Smooth muscle cell (in vitro differentiated cells): ENCODE results near the gene FAM9A. TPM values are rescaled to one million over a fixed set of nuclear protein-coding genes. Genes with fewer than 3 reads are reported as not detected.

Experiments used
- DNase-seq: peaks from one replicate; lab custom pipeline; 2025; ENCODE audit not compliant: unreplicated experiment; lab: John Stamatoyannopoulos, UW
- H2AFZ ChIP-seq: fragments of 200-600 bp; sonication (generic); 2 replicates; pipeline ENCODE4 v1.6.0; 2016; ENCODE audit warnings: antibody characterized with exemption, low read depth, mild to moderate bottlenecking
- H3F3A ChIP-seq: fragments of 200-600 bp; sonication (generic); 2 replicates; pipeline ENCODE4 v1.6.0; 2017; ENCODE audit warnings: antibody characterized with exemption, low read depth
- H3K27ac ChIP-seq: fragments of 200-600 bp; sonication (generic); 2 replicates; pipeline ENCODE4 v1.5.1; 2016; ENCODE audit warnings: low read depth, mild to moderate bottlenecking
- H3K27me3 ChIP-seq: fragments of 200-600 bp; sonication (generic); 2 replicates; pipeline ENCODE4 v1.6.1; 2016; ENCODE audit warnings: low read depth, mild to moderate bottlenecking
- H3K36me3 ChIP-seq: fragments of 200-600 bp; sonication (generic); 2 replicates; pipeline ENCODE4 v1.5.1; 2016; ENCODE audit warnings: low read depth
- H3K4me1 ChIP-seq: fragments of 200-600 bp; sonication (generic); 2 replicates; pipeline ENCODE4 v1.5.1; 2016; ENCODE audit warnings: low read depth
- H3K4me2 ChIP-seq: fragments of 200-600 bp; sonication (generic); 2 replicates; pipeline ENCODE4 v1.6.0; 2016; ENCODE audit warnings: mild to moderate bottlenecking
- H3K4me3 ChIP-seq: fragments of 200-600 bp; sonication (generic); 2 replicates; pipeline ENCODE4 v1.5.1; 2016; ENCODE audit warnings: mild to moderate bottlenecking
- H3K79me2 ChIP-seq: fragments of 200-600 bp; sonication (generic); 2 replicates; pipeline ENCODE4 v1.6.0; 2016; ENCODE audit warnings: low read depth, mild to moderate bottlenecking
- H3K9ac ChIP-seq: fragments of 200-600 bp; sonication (generic); 2 replicates; pipeline ENCODE4 v1.6.0; 2016; ENCODE audit warnings: low read depth
- H3K9me3 ChIP-seq: fragments of 200-600 bp; sonication (generic); replicated peaks from 2 replicates; pipeline ENCODE4 v1.5.1; 2016; ENCODE audit warnings: low read depth
- H4K20me1 ChIP-seq: fragments of 200-600 bp; sonication (generic); 2 replicates; pipeline ENCODE4 v1.6.0; 2016; ENCODE audit warnings: low read depth
- WGBS: methylation state at CpG from one replicate; pipeline ENCODE4 v1.1.7; 2016; ENCODE audit warnings: low lambda C conversion rate; 5-methylcytosine and 5-hydroxymethylcytosine counted together
- polyA plus RNA-seq: library from polyadenylated mRNA; unstranded; fragments of >200 nt; fragmentation: Nextera tagmentation; extraction: Ambion mirVana; gene quantifications from 2 replicates; pipeline ENCODE4 v1.2.1, GENCODE V29; 2016
- total RNA-seq: library from RNA; depleted of rRNA; stranded (reverse); fragments of >200 nt; gene quantifications from 2 replicates; pipeline ENCODE4 v1.2.3, GENCODE V29; 2014
- TF ChIP-seq, protein P1 (sequence below): fragments of 200-600 bp; sonication (generic); IDR thresholded peaks from 2 replicates; pipeline ENCODE4 v1.5.1; 2017; ENCODE audit warnings: borderline replicate concordance, mild to moderate bottlenecking, antibody characterized with exemption; ENCODE audit not compliant: insufficient read depth, poor library complexity, severe bottlenecking

The FAM9A gene
- total and polyA plus RNA-seq, 2 experiments from 2014 or later: not detected

DNA sequence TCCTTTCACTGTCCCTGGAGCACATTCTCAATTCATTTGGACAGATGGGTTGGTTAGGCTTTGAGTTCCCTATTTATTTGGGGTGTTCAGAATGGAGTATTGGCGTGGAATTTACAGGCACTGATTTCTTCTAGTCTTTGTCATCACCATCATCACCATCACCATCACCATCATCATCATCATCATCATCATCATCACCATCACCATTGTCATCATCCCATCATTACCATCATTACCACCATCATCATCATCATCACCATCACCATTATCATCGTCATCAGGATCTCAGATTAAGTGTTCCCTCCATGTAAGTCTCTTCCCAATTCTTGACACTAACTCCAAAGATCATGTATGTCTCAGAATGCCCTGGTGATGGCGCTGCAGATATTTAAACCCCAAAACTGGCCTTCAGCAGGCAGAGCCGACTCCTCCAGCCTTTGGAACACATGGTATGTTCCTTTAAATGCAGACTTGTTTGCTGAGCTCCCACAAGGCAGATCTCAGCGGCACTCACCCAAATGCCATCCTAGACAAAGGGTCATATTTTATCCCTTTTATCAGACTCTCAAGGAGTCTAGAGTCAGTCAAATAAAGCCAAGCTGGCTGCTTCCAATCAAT lies 19.8 kb upstream of the FAM9A start:
- no peak overlapping the region for H2AFZ ChIP-seq

DNA sequence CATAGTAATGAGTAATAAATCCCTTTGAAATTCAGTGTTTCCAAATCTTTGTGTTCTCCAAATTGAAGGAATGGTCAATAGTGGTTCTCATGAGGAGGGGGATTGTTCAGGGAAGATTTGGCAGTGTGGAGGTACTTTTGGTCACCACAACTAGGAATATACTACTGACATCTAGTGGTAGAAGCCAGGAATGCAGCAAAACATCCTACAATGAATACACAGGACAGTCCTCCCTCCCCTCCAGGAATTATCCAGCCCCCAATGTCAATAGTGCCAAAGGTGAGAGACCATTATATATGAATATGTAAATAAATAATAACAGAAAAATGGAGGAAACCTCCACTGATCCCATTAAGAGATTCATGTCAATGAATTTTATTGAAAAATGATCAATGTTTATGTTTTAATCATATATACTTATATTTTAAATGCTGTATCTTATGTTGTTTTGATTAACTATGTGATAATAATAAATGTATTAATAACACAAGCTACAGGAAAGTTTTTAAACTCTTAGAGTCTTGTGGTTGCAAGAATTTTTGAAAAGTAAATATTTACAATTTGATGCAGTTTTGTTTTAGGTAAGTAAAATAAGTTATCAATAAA lies 14.4 kb upstream of the FAM9A start:
- no peaks in the 10 kb centered on the region for H3K4me1 ChIP-seq
- H3K4me2 ChIP-seq: no peak overlapping the region
- H4K20me1 ChIP-seq: no peaks in the 10 kb centered on the region
- no peaks in the 10 kb centered on the region for H3F3A ChIP-seq
- H3K27me3 ChIP-seq: no peaks in the 10 kb centered on the region
- no peak overlapping the region for H3K9ac ChIP-seq
- DNase-seq: no peak
- H2AFZ ChIP-seq: no peak overlapping the region
- no peak overlapping the region for H3K4me3 ChIP-seq
- TF ChIP-seq, protein P1, sequence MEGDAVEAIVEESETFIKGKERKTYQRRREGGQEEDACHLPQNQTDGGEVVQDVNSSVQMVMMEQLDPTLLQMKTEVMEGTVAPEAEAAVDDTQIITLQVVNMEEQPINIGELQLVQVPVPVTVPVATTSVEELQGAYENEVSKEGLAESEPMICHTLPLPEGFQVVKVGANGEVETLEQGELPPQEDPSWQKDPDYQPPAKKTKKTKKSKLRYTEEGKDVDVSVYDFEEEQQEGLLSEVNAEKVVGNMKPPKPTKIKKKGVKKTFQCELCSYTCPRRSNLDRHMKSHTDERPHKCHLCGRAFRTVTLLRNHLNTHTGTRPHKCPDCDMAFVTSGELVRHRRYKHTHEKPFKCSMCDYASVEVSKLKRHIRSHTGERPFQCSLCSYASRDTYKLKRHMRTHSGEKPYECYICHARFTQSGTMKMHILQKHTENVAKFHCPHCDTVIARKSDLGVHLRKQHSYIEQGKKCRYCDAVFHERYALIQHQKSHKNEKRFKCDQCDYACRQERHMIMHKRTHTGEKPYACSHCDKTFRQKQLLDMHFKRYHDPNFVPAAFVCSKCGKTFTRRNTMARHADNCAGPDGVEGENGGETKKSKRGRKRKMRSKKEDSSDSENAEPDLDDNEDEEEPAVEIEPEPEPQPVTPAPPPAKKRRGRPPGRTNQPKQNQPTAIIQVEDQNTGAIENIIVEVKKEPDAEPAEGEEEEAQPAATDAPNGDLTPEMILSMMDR: peak; percentile 62
- no peak overlapping the region for H3K27ac ChIP-seq
- H3K79me2 ChIP-seq: no peaks in the 10 kb centered on the region
- H3K36me3 ChIP-seq: no peaks in the 10 kb centered on the region
- H3K9me3 ChIP-seq: no peaks in the 10 kb centered on the region

More for the DNA sequence above, 19.8 kb upstream of the FAM9A start:
- H3K9me3 ChIP-seq: no peaks in the 10 kb centered on the region
- no peak overlapping the region for H3K27ac ChIP-seq
- no peak for DNase-seq
- no peaks in the 10 kb centered on the region for H3K4me1 ChIP-seq
- H3K27me3 ChIP-seq: no peaks in the 10 kb centered on the region
- no peak overlapping the region for H3K9ac ChIP-seq
- H3K4me2 ChIP-seq: no peak overlapping the region
- no peaks in the 10 kb centered on the region for H3K79me2 ChIP-seq
- TF ChIP-seq, protein P1: peak; percentile 21
- no peaks in the 10 kb centered on the region for H3K36me3 ChIP-seq
- H4K20me1 ChIP-seq: no peaks in the 10 kb centered on the region
- H3K4me3 ChIP-seq: no peak overlapping the region
- no peaks in the 10 kb centered on the region for H3F3A ChIP-seq
- WGBS: 48% methylated on average over 5 of the region's 5 CpGs

DNA sequence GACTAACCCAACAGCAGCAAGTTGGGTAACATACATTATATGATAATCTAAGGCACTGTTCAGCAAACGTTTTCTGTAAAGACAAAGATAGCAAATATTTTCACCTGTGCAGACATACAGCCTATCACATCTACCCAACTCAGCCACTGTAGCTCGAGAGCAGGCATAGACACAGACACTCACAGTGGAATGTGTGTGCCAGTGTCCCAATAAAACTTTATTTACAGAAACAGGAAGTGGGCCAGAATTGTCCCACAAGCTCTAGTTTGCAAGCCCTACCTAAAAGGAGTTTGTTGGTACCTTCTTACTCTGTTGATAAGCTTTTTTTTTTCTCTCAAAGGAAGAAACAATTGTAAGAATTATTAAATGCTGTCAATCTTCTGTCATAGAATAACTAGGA lies 11.9 kb upstream of the FAM9A start:
- Histone ChIP-seq H3K36me3 (no peaks in the 10 kb centered on the region), H3K9me3 (no peaks in the 10 kb centered on the region), H3K4me1 (no peaks in the 10 kb centered on the region), H3K9ac (no peak overlapping the region), H3K4me2 (no peak overlapping the region), H4K20me1 (no peaks in the 10 kb centered on the region), H3F3A (no peaks in the 10 kb centered on the region), H3K4me3 (no peak overlapping the region), H3K79me2 (no peaks in the 10 kb centered on the region), H2AFZ (no peak overlapping the region), H3K27ac (no peak overlapping the region), H3K27me3 (no peaks in the 10 kb centered on the region)
- TF ChIP-seq, protein P1: no peak
- WGBS: 47% methylated on average over 2 of the region's 2 CpGs
- no peak for DNase-seq

GRCh38 chrX:8811611-8812010 lies 10.4 kb upstream of the FAM9A start:
- no peak overlapping the region for H3K4me3 ChIP-seq
- no peaks in the 10 kb centered on the region for H3K9me3 ChIP-seq
- no peaks in the 10 kb centered on the region for H3K4me1 ChIP-seq
- no peak overlapping the region for H3K9ac ChIP-seq
- H3K79me2 ChIP-seq: no peaks in the 10 kb centered on the region
- H3K27ac ChIP-seq: no peak overlapping the region
- H3F3A ChIP-seq: no peaks in the 10 kb centered on the region
- TF ChIP-seq, protein P1: no peak
- H3K4me2 ChIP-seq: no peak overlapping the region
- no peaks in the 10 kb centered on the region for H3K36me3 ChIP-seq
- H3K27me3 ChIP-seq: no peaks in the 10 kb centered on the region
- H4K20me1 ChIP-seq: no peaks in the 10 kb centered on the region
- DNase-seq: no peak
- WGBS: 65% methylated on average over 3 of the region's 3 CpGs
- H2AFZ ChIP-seq: no peak overlapping the region
